Epithelial cell of esophagus (primary cell): ENCODE results near the gene FKRP.
A peak's percentile ranks its signal among the peaks of the same experiment; 100 is the strongest.
"Not testable (repeated sequence)": the region's sequence is repeated elsewhere in the genome, so short reads cannot be mapped to it uniquely, and the experiment has no call there.

Source experiments
- DNase-seq: peaks from one replicate; pipeline ENCODE4 v3.0.0; 2010; ENCODE audit warnings: low read depth
- H3K4me3 ChIP-seq: 2 replicates; pipeline ENCODE4 v1.5.1; 2011; ENCODE audit warnings: mild to moderate bottlenecking, low read length, control low read depth
- TF ChIP-seq, protein P1 (sequence below): IDR thresholded peaks from 2 replicates; pipeline ENCODE4 v1.5.1; 2011; ENCODE audit warnings: low read depth, mild to moderate bottlenecking, low read length, control low read depth, inconsistent platforms; ENCODE audit not compliant: insufficient read depth; ENCODE audit errors: missing control alignments

The FKRP gene

DNA sequence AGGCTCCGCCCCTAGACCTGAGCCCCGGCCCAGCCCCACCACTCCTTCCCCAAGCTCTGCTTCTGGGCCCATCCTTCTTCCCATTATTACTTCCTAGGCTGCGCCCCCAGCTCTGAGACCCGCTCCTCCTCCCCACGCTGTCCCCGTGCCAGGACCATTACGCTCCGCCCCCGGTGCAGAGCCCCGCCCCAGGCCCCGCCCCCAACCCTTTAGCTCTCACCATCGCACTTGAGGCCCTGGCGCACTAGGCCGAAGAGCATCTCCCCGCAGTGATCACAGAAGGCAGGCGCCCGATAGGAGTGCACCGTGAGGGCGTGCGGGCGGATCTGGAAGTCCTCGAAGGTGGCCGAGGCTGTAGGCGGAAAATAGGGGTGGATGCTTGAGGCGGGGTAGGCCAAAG, 35.2 kb upstream of the FKRP start:
- DNase-seq, result no peak
- TF ChIP-seq, protein P1, sequence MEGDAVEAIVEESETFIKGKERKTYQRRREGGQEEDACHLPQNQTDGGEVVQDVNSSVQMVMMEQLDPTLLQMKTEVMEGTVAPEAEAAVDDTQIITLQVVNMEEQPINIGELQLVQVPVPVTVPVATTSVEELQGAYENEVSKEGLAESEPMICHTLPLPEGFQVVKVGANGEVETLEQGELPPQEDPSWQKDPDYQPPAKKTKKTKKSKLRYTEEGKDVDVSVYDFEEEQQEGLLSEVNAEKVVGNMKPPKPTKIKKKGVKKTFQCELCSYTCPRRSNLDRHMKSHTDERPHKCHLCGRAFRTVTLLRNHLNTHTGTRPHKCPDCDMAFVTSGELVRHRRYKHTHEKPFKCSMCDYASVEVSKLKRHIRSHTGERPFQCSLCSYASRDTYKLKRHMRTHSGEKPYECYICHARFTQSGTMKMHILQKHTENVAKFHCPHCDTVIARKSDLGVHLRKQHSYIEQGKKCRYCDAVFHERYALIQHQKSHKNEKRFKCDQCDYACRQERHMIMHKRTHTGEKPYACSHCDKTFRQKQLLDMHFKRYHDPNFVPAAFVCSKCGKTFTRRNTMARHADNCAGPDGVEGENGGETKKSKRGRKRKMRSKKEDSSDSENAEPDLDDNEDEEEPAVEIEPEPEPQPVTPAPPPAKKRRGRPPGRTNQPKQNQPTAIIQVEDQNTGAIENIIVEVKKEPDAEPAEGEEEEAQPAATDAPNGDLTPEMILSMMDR, result no peak
- no peak overlapping the region for H3K4me3 ChIP-seq

DNA sequence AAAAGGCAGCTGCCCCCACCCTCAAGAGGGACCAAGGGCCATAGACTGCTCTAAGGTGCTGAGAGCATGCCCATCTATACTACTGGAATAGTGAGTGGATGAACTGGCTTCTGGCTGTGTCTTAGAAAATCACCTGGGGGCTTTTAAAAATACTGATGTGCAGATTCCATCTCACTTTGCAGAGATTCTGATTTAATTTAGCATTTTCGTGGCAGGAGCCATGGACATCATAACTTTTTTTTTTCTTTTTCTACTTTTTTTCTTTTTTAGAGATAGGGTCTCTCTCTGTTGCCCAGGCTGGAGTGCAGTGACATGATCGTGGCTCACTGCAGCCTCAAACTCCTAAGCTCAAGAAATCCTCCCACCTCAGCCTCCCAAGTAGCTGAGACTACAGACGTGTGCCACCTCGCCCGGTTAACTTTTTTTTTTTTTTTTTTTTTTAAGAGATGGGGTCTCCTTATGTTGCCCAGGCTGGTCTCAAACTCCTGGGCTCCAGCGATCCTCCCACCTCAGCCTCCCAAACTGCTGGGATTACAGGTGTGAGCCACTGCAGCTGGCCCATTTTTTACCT, 33.0 kb upstream of the FKRP start:
- not testable (repeated sequence) for H3K4me3 ChIP-seq, DNase-seq

DNA sequence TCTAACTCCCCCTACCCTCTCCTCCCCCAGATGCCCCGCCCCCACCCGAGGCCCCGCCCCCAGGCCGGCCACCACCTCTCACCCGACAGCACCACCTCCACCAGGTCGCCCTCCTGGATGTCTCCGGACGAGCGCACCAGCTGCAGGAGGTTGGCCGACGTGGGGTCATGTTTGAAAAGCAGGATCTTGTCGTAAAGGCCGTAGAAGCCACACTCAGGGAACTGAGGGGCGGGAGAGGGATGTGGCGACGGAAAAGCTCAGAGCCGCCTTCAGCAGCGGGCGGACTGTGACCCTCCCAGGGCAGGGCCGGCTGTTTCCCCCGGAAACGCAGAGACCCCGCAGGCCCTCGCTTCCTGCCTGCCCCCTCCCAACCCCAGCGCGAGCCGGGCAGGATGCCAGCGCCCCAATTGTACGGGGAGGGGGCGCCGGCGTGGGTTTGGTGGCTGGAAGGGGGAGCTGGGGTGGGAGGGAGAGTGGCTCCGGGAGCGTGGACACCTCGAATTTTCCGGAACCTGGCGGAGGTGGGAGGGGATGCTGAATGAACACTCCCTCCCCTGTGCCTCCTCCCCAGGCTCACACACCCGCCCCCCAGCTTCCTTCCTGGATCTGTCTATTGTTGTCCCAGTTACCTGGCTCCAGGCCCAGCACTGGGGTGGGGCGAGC, 31.9 kb upstream of the FKRP start:
- TF ChIP-seq, protein P1, result no peak
- peak overlapping the region; percentile 92 for H3K4me3 ChIP-seq
- DNase-seq, result peak; percentile 89

DNA sequence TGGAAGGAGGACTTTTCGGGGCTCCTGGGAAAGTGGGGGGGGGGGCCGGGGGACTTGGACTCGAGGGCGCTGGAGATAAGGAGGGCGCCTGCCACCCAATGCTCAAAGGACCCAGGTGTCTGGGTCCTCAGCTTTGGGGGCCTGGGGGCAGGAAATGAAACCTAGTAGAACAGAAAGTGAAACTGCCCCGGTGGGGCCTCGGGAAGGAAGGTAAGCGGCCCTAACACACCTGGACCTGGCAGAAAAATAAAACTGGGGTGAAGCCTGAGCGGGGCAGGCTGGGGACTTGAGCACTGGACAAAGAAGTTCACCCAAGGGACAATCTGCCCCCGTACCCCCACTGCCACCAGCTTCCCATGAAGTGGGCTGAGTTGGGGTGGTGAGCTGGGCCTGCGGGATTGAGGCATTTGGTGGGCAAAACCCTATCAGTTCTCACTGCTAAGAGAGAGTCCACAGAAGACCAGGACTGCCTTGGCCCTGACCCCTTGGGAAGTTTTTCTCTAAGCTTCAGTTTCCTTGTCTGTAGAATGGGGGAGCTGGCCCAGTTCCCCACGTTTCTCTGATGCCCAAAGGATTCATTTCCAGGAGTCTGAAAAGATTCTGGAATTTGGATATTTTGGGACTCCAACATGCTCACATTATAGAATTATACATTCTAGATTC, 31.3 kb upstream of the FKRP start:
- no peak for DNase-seq
- TF ChIP-seq, protein P1, result no peak
- H3K4me3 ChIP-seq, result peak overlapping the region; percentile 92

DNA sequence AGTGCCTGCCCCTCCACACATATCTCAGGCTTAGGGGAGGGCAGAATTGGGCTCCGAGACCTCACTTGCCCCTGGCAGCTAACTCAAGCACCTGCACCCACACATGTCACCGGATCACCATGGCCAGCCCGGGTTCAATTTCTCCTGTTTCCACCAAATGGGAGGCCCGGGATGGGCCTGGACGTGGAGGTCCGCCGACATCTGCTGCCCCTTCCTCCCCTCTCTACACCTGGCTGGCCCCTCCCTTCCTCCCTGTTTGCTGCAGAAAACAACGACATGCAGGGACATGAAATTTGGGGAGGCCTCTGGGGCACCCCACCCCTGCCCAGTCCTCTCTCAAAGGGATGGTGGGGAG, 30.3 kb upstream of the FKRP start:
- TF ChIP-seq, protein P1, result no peak
- no peak for DNase-seq
- H3K4me3 ChIP-seq, result peak overlapping the region; percentile 92

DNA sequence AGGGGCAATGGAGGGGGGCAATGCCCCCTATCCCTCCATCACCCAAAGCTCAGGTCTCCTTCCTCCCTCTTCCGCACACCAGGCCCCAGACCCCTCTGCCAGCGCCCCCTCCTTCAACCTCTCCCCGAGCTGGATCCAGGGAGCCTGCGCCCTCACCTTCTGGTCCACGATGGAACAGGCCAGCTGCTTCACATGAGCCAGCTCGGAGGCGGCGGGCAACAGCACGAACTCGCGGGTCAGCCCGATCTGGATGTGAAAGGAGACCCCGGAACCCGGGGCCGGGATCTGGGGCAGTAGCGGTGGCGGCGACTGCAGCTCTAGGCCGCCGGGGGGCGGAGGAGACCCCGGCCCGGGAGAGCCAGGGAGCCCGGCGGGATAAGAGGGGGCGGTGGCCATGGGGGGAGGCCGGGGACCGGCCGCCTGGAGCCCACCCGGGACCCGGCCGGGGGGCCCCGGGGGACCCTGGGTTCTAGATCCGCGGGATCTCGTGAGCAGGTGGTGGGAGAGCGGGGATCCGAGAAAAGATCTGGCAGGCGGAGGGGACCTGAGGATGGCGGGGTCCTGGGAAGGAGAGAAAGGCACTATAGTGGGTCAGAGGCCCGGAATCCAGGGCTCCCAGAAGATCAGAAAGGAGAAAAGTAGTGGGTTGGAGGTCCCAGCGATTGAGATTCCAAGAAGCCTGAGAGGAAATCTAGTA, 29.7 kb upstream of the FKRP start:
- TF ChIP-seq, protein P1, result no peak
- DNase-seq, result no peak
- peak overlapping the region; percentile 92 for H3K4me3 ChIP-seq

DNA sequence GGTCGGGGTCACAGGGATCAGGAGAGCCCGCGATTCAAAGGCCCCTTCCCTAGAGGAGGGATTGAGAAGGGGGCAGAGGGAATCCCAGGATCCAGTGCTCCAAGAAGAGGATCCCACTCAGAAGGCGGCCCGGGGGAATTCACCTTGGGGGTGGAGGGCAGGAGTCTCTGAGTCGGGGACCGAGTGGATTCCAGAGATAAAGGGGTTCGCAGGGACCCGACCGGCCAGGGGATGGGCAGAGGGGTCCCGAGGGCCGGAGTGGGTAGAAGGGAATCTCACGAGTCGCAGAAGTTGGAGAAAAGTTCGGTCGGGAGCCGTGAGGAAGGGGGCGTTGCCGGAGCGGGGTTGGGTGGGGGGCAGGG, 29.2 kb upstream of the FKRP start:
- H3K4me3 ChIP-seq, result peak overlapping the region; percentile 92
- no peak for DNase-seq
- TF ChIP-seq, protein P1, result no peak
